CD4-positive, alpha-beta T cell treated with Interleukin-2 at 100 ng/mL for 4 hours (primary cell): ENCODE measurements around the gene HSPBP1.

Experiments used
- DNase-seq: peaks from one replicate; pipeline ENCODE4 v3.0.0-alpha.2; 2020; ENCODE audit warnings: low spot score

The HSPBP1 gene

DNA sequence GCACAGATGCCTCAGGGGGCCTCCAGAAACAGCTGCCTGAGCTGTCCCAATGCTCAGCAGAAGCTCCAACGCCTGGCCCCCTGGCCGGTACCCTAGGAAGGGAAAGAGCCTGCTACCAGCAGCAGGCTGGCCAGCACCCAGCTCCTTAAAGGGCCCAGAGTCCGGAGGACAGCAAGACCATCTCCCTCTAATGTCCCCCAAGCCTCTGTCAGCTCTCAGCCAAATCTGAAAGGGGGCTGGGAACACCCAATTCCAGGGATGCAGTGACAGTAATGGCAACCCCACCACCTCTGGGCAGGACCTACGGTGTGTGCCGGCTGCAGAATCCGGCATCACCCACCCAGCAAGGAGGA is 25.3 kb downstream of the HSPBP1 start:
- DNase-seq = no peak

DNA sequence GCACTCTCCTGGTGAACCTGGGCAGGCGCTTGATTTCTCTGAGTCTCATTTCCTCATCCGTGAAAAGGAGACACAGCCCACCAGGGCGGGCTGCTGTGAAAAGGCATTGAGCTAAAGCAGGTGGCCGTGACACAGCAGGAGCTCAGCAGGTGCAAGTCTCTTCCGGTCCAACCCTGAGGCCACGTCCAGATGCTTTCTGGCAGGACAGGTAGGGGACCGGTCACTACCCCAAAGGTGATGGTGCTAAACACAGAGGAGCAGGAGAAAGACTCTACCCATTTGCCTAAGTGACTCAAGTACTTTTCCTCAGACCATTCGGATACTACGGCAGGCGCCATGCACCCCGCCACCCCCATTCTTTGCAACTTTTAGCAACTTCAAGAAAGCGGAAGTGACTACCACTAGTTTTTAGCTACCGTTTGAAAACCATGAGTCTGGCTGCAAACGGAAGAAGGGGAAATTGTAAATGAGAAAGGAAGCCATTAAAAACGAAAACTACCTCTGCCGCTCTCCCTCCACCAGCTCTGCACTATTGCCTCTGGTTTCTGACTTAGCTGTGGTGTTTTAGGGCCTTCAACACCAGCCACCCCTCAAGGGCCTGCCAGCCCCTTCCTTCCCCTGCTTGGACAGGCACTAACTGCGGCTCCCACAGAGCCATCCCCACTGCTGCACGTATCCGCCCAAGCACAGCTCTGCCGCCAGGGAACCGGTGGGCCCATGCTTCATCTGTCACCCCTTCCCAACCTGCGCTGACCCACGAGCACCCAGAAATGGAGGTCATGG is 25.9 kb downstream of the HSPBP1 start:
- DNase-seq = peak; percentile 75

DNA sequence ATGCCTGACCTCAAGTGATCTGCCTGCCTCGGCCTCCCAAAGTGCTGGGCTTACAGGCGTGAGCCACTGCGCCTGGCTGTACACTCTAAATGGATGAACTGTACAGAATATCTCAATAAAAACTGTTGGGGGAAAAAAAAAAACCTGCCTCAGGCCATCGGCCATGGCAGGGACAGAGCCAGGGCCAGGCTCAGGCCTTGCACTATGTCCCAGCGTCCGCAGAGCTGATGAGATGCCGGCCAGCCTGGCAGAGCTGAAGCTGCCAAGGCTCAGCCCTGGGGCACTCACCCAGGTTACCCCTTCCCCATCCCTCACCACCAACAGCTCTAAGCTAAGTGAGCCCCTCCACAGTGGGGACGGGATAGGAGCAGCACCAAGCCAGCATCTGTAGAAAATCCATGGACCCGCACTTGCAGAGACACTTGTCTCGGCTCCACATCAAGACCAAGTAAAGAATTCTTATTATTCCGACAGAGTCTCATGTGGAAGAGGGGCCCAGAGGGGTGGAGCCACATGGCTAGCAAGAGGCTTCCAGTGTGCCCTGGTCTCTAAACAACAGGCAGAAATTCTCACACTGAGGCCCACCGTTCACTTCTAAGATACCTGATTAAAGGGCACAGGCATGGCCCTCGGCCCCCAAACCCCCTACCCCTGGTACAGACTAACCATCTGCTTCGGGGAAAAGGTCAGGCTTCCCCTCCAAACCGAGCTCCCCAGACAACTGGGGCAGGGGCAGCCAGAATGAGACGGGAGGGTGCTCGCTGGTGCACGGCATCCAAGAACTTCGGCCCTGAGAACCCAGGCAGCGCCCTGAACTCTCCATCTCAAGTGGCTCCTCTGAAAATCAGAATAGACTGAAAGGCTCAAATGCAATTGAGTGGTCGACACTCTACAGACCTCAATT is 26.9 kb downstream of the HSPBP1 start:
- no peak for DNase-seq

DNA sequence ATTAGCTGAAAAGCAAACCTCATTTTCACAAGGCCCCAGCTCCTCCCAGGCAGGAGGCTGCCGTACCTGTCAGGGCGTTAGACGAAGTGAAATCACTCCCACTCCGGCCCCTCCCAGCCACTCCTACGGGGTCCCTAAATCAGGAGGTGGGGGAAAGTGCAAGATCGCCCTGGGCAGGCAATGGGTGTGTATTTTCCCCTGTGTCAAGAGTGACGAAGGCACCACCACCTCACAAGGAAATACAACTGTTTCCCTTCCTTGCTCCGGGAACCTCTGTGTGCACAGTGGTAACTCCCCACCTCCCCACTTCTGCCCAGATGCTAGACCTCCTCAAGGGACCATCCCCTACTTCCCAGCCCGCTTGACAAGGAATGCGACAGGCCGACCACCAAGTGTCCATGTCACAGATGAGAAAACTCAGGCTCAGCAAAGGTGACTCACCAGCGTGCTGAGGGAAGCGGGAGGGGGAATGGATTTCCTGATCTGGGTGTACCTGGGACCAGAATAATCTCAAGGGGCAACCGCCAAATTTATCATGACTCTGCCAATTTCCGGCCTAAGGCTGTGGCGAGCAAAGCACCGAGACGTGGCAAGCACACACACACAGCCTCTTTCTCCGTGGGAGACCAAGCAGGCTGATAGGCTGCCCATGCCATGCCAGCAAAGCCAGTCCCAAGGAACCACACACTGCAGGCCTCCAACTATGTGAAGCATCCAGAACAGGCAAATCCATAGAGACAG is 28.4 kb downstream of the HSPBP1 start:
- DNase-seq = peak; percentile 65

DNA sequence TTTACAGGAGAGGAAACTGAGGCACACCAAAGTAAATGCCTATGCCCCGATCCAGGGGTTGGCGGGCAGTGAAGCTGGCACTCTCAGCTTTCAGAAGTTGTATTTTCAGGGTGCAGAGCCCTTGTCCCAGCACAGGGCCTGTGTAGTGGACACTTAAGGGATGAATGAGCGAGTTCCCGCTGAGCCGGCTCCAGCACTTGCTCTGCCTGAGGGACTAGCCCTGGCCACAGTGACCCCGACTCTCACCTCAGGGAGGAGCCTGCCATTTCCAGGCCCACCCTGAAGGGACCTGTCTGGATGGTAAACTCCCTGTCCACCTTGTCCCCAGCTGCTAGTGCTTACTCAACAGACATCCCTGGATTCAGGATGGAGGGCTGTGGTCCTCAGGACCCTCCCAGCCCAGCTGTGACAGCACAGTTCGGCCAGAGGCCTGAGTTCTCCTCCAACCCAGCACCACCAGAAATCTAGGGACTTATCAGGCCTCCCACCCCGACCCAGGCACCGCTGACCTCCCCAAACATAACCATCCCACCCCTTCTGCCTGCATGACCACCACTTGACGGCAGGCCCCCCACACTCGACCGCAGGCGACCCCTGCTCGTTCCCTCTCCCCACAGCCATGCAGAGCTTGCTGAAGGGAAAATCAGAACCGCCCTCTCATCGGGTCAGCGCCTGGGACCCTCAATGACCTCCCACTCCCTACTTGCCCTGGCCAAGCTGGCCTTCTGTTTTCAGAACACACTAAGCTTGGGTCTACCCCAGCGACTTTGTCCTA is 29.5 kb downstream of the HSPBP1 start:
- no peak for DNase-seq

DNA sequence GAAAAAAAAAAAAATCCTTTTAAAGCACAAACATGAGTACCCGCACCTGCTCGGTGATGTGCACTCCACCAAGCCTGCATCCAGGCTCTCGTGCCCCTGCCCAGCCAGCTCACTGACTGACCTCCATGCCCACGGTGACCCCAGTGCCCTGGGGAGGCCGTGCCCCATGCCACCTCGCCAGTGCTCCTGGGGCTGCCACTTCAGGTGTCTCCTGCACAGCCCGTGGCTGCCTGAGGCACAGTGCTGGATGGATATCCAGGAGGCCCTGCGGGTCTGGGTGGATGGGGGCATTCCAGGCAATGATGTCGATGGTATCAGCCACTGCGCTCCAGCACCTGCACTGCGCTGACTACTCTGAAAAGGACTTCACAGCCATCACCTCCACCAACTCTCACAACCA is 30.1 kb downstream of the HSPBP1 start:
- DNase-seq = no peak

DNA sequence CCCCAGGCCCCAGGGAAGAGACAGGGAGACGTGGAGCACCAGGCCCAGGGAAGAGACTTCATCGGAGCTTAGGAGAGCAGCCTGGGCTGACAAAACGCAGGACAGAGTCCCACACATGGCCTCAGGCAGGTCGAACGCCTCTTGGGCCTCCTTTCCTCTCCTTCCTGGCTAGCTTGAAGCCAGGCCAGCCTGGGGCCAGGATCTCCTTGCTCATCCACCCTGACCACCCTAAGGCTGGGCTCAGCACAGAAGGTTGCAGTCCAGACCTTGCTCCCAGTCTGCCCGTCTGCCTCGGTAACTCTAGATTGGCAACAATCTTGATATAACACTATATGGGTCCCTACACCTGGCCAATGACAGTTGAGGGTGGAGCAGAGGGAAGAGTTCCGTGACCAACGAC is 31.2 kb downstream of the HSPBP1 start:
- DNase-seq = no peak

DNA sequence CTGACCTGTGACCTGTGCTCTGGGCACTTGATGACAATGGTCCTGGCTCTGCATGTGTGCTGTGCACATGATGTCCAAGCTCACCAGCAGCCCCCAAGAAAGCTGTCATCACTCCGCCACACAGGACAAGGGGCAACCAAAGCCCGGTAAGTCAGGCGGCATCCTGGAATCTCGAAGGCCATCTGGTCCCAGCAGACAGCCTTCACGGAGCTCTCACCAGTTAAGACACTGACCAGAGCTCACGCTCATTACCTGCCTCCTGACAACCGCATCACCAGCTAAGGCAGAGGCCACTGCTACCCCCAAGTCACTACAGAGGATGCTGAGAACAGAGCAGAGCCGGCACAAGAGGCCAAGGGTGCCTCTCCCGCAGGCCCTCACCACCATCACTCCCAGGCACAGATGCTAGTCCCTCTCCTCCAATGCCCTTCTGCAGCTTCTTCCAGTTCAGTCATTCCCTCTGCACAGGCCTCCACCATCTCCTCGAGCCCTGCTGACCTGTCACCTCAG is 31.7 kb downstream of the HSPBP1 start:
- no peak for DNase-seq

DNA sequence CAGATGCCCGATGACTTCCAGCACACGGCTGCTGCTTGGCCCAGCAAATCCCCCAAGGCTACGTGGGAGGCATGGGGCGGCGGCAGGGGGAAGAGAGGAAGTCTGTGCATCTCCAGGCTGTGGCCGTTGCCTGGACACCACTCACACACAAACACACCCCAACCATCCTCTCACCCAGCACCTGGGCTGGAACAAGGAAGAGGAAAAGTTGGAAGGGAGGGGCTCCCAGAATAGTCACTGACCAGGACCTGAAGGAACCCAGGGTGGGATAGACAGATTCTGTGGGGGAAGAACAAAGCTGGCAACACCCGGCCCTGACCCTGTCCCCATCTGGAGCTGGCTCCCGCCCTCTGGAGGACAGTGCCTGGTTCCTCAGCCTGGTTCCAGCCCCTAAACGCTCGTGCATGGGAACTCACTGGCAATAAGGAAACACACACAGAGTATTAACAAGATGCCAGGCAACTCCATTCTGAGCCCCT is 32.2 kb downstream of the HSPBP1 start:
- no peak for DNase-seq

DNA sequence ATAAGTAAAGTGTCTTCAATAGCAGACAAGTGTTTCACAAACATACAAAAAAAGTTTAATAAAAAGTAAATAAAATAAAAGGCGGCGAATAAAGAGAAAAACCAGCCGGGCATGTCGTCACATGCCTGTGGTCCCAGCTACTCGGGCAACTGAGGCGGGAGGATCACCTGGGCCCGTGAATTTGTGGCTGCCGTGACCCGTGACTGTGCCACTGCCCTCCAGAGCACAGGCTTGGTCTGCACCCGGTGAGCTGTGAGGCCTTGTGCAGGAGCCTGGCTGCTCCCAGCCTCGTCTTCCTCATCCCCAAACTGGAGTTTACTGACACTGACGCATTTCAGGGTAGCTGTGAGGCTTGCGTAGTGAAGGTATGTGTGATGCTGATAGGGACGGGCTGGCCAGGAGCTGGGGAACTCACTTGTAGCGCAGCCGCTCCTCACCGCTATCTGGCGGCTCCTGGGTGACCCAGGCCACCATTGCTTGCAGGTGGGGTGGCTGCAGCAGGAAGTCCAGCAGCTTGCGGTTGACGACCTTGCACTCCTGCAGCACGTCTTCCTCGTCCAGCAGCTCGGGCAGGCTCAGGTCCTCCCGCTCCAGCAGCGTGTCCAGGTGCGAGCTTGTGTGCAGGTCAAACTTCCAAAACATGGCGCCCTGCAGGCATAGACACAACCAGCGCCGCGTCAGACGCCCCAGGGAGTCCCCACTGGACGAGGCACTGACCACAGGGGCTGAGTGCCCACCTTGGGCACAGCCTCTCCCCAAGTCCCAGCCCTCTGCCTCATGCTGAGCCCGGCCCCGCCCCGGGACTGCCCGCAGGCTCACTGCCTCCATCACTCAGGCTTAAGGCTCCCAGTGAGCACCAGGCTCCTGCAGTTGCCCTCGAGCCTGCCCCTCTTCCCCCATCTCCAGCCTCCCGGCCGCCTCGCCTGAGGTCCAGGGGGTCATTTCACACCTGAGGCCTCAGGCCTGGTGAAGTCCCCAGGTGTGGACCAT is 33.2 kb downstream of the HSPBP1 start:
- DNase-seq = no peak

DNA sequence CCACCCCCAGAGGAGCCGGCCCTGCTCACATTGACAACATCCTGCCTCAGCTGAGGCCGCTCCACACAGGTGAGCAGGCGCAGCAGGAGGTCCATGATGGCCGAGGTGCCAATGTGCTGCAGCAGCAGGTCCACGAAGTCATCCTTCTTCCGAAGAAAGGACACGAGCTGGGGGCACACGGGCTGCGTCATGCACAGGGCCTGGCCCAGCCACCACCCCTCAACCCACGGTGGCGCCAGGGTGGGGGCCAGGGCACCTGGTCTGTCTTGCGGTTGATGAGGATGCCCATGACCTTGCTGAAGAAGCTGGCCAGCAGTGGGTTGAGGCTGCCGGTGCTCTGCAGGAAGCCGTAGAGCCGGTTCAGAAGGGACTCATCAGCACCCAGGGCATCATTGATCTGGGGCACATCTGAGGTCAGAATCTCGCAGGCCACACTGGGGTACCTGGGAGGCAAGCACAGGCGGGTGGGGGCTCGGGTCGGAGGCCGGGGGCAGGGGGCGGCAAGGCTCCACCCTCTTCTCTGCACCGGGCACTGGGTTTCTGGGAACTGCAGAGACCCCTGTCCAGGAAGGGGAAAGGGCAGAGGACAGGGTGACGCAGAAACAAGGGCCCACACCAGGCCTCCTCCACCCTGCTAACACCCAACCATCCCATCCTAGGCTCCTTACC is 34.5 kb downstream of the HSPBP1 start:
- no peak for DNase-seq

DNA sequence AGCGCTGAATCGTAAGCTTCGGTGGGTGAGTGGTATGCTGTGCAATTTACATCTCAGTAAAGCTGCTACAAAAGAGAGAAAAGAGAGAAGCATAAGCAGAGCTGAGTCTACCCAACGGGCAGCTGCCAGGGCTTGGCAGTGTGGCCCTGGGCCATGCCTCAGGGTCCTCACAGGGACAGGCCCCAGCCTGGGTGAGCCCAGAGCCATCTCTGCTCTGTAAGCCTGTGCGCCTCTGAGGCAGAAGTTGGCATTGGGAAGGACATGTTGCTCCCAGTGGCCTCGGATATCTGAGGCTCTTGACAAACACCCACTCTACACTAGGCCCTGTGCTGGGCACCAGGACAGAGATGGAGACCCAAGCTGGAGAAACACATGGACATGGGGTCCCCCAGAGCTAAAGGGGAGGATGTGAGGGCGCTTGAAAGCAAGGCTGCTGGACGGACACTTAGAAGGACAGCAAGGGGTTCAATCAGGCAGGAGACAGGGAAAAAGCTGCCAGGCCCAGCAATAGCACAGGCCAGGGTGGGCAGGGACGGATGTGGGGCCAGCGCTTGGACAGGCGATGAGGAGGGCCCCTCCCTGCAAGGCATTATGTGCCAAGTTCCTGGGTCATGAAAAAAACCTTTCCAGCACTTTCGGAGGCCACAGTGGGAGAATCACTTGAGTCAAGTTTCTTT is 35.8 kb downstream of the HSPBP1 start:
- no peak for DNase-seq

DNA sequence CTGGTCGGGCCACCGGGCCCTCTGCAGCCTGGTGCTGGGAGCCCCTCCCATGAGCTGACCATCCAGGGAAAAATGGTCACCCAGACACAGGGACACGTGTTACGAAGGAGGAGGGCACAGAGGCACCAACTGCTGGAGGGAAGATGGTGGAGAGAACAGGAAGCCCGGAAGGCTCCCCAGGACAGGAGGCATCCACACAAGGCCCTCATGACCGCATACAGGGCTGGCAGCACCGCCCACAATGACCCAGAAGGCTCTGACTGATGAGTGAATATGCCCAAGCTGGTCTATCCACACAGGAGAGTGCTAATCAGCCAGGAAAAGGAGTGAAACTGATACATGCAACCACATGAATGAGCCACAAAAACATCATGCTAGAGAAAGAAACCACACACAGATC is 37.4 kb downstream of the HSPBP1 start:
- no peak for DNase-seq

DNA sequence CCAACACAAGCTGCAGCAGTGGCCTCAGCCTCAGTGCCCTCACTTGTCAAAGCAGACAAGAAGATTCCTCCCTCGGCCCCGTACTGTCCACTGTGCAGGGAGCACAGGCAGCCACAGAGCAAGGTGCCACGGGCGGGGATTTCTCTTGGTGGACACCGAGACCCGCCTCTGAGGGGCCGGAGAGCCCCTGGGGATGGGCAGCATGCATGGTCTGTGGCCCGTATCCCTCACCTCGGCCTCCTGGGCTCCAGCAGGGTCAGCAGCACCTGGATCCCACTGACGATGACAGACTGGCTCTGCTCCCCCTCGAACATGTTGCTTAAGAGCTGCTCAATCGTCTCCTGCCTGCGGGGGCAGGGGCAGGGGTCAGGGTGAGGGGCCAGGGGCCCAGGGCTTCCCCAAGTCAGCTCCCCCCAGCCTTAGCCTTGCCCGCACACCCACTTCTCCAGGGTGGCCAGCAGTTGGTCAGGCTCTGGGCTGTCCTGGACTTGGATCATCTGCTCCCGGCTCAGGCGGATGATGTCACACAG is 37.9 kb downstream of the HSPBP1 start:
- no peak for DNase-seq

DNA sequence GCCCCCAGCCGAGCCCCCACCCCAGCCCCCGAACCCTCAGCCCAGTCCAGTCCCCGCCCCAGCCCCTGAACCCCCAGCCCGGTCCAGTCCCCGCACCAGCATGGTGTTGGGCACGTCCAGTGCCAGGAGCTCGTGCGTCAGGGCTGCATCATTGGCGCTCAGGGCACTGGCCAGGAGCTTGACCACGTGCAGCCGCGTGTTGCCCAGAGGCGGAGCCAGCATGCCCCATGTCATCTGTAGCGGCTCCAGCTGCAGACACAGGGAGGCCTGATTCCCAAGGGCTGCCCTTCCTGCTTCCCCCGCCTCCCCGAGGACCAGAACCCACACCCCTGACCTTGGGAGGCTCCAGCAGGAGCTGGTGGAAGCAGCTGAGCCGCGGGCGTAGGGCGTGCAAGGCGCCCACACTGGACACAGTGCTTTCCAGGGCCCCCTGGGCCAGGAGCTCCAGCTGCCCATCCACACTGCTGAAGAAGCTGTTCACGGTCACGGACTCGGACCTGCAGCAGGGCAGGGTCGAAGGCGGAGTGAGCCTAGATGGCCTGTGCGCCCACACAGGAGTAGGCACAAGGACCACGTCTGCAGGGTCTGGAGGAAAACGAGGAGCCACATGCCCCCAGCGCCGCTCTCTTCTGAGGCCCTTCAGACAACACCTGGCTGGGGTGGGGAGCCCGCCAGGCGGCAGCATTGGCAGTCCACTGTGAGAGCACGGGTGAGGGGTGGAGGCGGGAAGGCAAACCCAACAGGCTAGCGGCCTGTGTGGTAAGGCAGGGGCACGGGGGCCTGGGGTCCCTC is 38.6 kb downstream of the HSPBP1 start:
- no peak for DNase-seq

DNA sequence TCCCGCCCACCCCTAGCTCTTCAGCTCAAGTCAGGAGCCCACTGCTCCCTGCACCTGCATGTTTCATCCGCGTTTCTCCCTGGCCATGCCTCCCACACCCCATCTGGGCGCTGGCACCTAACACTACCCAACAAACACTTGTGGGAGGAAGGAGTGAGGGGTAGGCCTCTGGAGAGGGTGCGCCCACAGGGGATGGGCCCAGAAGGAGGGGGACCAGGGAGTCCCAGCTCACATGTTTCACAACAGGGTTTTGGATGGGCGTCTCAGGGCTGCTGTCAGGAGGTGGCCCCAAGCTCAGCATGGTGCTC is 39.2 kb downstream of the HSPBP1 start:
- no peak for DNase-seq

DNA sequence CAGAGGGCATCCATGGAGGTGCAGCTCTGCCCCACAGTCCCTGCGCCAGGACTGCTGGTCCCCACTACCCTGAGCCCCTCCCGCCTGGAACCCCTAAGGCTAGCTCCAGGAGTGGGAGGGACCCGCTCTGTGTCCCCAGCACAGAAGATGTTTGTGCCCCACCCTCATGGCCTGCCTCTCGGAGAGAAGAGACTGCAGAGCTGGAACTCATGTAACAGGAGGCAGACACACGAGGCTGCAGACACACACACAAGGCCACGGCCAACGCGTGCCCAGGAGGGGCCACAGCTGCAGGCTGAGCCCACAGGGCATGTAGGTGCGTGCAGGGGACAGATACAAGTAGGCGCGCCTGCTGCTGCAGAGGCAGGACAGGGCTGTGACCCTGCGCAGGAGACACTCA is 40.9 kb downstream of the HSPBP1 start:
- no peak for DNase-seq

DNA sequence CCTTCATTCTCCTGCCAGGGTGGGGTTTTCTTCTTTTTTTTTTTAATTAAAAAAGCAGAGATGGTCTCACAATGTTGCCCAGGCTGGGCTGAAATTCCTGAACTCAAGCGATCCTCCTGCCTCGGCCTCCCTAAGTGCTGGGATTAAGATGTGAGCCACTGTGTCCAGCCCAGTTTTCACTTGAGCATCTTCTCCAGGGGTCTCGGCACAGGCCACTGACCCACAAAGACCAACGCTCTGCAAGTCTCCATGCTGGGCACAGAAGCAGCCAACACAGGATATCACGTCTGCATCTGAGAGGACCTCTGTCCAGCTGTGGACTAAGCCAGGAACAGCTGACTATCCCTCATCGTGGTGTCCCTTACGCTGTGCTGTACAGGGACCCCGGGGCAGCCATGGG is 41.9 kb downstream of the HSPBP1 start:
- no peak for DNase-seq
